ENCODE data around the gene TEX14.

GRCh38 chr17:58730937-58731336, 39.1 kb upstream of the TEX14 start:
- TF ChIP-seq POLR2A (IDR thresholded peaks at IDR 0.05) (no peak), CTCF (IDR thresholded peaks at IDR 0.05) (no peak), POLR2AphosphoS5 (IDR thresholded peaks at IDR 0.05) (no peak), EP300 (IDR thresholded peaks at IDR 0.05) (no peak)
